ENCODE results near the gene PLXNA1. TPM values are rescaled to one million over a fixed set of nuclear protein-coding genes. Genes with fewer than 3 reads are reported as not detected.

PLXNA1 gene
- total RNA-seq, 1 donor from 2014 or later = 55.2 TPM

DNA sequence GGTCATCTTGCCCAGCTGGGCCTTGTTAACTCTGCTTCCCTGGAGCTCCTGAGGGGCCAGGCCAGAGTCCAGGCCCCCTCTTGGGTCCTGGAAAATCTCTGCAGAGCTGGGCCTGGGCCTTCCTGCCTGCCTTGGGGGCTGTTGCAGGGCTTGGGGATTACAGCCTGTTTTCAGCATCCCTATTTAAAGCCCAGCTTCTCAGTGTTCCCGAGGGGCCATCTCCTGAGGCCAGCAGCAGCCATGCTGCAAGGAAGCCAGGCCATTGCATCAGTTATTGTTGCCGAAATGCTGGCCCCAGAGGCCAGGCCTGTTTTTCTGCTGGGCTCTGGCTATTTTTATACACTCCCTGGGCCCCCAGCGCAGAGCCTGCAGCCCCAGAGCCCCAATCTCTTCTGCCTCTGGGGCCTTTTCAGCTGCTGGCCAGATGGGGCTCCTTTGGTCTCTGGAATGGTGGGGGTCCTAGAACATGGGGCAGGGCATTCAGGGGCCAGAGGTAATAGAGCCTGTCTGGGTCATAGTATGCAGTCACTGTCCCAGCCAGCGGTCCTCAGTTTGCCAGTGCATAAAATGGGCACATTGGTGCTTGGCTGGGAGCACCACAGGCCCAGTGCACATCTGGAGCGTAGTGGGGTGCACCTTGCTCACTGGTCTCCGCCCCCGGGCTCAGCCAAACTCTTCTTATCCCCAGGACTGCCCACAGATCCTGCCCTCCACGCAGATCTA lies 28.5 kb downstream of the PLXNA1 start:
- Mint-ChIP-seq H3K27ac (no peak overlapping the region), H3K4me1 (peaks cover 6% of the 10 kb centered on the region), H3K9me3 (no peaks in the 10 kb centered on the region), H3K36me3 (ENCODE audit: low read depth) (peaks cover 25% of the 10 kb centered on the region), H3K4me3 (no peak overlapping the region), H3K27me3 (no peaks in the 10 kb centered on the region)
- TF ChIP-seq, protein P1, sequence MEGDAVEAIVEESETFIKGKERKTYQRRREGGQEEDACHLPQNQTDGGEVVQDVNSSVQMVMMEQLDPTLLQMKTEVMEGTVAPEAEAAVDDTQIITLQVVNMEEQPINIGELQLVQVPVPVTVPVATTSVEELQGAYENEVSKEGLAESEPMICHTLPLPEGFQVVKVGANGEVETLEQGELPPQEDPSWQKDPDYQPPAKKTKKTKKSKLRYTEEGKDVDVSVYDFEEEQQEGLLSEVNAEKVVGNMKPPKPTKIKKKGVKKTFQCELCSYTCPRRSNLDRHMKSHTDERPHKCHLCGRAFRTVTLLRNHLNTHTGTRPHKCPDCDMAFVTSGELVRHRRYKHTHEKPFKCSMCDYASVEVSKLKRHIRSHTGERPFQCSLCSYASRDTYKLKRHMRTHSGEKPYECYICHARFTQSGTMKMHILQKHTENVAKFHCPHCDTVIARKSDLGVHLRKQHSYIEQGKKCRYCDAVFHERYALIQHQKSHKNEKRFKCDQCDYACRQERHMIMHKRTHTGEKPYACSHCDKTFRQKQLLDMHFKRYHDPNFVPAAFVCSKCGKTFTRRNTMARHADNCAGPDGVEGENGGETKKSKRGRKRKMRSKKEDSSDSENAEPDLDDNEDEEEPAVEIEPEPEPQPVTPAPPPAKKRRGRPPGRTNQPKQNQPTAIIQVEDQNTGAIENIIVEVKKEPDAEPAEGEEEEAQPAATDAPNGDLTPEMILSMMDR (IDR thresholded peaks at IDR 0.05) = no peak
- intact Hi-C loops (cut with micrococcal nuclease) = no loop called here
- ATAC-seq (ENCODE audit: low read depth) (no peak), DNase-seq (no peak)
- ChIA-PET CTCF (no interaction called here), POLR2A (no interaction called here)

DNA sequence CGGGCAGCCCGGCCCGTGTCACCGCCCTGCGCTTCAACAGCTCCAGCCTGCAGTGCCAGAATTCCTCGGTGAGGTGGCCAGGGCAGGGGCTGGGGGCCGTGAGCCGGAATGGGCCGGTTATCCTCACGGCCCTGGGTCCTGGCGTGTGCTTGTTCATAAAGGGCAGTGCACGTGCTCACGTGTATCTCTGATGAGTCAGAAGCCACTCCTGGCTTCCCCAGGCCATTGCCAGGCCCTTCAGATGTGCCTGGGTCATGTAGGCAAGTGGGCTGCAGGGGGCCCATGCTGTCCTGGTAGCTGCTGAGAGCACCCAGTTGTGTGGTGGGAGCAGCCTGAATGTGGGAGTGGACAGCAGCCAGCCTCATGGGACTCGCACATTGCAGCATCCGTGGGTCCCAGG lies 29.2 kb downstream of the PLXNA1 start:
- POLR2A ChIA-PET = no interaction called here

DNA sequence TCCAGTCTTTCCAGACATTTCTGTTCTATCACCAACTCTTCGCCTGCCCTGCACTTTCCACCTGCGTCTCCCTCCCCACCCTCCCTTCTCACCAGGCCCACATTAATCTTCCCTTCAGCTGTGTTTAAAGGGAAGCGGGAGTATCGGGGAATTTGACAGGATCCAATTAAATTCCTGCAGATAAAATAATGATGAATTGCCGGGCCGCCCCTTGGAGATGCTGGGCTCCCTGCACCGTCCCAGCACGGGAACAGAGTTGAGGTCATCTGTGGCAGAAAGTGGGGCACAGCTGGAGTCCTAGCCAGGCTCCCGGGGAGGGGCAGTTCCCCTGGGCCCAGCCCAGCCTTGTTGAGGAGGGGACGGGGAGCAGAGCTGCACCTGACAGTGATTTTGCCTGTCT lies 30.3 kb downstream of the PLXNA1 start:
- Mint-ChIP-seq H3K4me3 (no peak overlapping the region), H3K36me3 (ENCODE audit: low read depth) (peaks cover 32% of the 10 kb centered on the region), H3K4me1 (peaks cover 6% of the 10 kb centered on the region), H3K27ac (no peak overlapping the region), H3K9me3 (no peaks in the 10 kb centered on the region), H3K27me3 (no peaks in the 10 kb centered on the region)
- intact Hi-C loops (cut with micrococcal nuclease) = no loop called here
- ATAC-seq (ENCODE audit: low read depth) (no peak), DNase-seq (no peak)
- TF ChIP-seq, protein P1 (IDR thresholded peaks at IDR 0.05) = no peak
- POLR2A ChIA-PET = no interaction called here
- CTCF ChIA-PET = no interaction called here

More for the DNA sequence above, 29.2 kb downstream of the PLXNA1 start:
- ATAC-seq (ENCODE audit: low read depth) (no peak), DNase-seq (no peak)
- Mint-ChIP-seq H3K27ac (no peak overlapping the region), H3K4me1 (peaks cover 6% of the 10 kb centered on the region), H3K27me3 (no peaks in the 10 kb centered on the region), H3K4me3 (no peak overlapping the region), H3K36me3 (ENCODE audit: low read depth) (peaks cover 28% of the 10 kb centered on the region), H3K9me3 (no peaks in the 10 kb centered on the region)
- intact Hi-C loops (cut with micrococcal nuclease) = no loop called here
- CTCF ChIA-PET = no interaction called here
- TF ChIP-seq, protein P1 (IDR thresholded peaks at IDR 0.05) = no peak

DNA sequence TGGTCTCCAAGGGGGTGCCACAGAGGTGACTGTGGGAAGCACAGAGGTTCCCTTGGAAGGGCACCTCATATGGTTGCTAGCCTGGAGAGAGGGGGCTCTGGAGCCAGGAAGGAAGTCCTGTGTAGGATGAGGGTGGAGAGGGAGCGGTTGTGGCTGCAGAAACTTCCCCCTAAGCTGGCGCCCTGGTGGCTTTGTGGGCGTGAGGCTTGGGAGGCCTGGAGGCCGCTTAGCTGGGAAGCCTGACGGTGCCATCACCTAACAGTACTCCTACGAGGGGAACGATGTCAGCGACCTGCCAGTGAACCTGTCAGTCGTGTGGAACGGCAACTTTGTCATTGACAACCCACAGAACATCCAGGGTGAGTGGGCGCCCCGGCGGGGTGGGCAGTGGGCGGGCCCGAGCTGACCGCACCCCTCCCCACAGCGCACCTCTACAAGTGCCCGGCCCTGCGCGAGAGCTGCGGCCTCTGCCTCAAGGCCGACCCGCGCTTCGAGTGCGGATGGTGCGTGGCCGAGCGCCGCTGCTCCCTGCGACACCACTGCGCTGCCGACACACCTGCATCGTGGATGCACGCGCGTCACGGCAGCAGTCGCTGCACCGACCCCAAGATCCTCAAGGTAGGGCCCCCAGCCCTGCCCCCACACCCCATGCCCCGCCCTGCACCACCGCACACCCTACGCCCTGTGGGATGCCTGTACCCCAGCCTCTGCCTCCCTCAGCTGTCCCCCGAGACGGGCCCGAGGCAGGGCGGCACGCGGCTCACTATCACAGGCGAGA lies 31.0 kb downstream of the PLXNA1 start:
- DNase-seq (no peak), ATAC-seq (ENCODE audit: low read depth) (no peak)
- H3K9me3 Mint-ChIP-seq = no peaks in the 10 kb centered on the region
- ChIA-PET CTCF (no interaction called here), POLR2A (no interaction called here)
- H3K4me3 Mint-ChIP-seq = no peak overlapping the region
- TF ChIP-seq, protein P1 (IDR thresholded peaks at IDR 0.05) = no peak
- intact Hi-C loops (cut with micrococcal nuclease) = no loop called here
- H3K36me3 Mint-ChIP-seq (ENCODE audit: low read depth) = peaks cover 37% of the 10 kb centered on the region
- no peak overlapping the region for H3K27ac Mint-ChIP-seq
- peaks cover 6% of the 10 kb centered on the region for H3K4me1 Mint-ChIP-seq
- H3K27me3 Mint-ChIP-seq = no peaks in the 10 kb centered on the region

DNA sequence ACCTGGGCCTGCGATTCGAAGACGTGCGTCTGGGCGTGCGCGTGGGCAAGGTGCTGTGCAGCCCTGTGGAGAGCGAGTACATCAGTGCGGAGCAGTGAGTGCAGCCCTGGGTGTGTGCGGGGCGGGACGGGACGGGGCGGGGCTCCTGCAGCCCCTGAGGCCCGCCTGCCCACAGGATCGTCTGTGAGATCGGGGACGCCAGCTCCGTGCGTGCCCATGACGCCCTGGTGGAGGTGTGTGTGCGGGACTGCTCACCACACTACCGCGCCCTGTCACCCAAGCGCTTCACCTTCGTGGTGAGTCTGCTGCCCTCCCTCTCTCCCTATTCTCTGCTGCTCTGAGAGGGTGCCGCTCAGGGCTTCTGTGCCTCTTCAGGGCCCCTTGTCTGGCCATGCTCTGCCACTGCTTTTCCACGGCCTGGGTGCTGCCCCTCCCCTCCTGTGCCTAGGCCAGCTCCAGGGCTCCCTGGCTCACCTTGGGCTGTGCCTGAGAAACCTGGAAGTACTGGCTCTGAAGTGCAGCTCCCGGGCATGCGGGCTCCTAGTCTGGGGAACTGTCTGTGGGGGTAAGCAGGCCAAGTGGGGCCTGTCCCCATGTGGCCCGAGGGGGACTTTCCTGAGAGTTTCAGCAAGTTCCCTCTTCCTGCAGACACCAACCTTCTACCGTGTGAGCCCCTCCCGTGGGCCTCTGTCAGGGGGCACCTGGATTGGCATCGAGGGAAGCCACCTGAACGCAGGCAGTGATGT lies 31.8 kb downstream of the PLXNA1 start:
- Mint-ChIP-seq H3K9me3 (no peaks in the 10 kb centered on the region), H3K27ac (no peak overlapping the region), H3K4me1 (peaks cover 6% of the 10 kb centered on the region), H3K4me3 (no peak overlapping the region), H3K27me3 (no peaks in the 10 kb centered on the region), H3K36me3 (ENCODE audit: low read depth) (peaks cover 36% of the 10 kb centered on the region)
- intact Hi-C loops (cut with micrococcal nuclease) = no loop called here
- TF ChIP-seq, protein P1 (IDR thresholded peaks at IDR 0.05) = no peak
- ChIA-PET POLR2A (no interaction called here), CTCF (no interaction called here)
- ATAC-seq (ENCODE audit: low read depth) = peak; percentile 60
- no peak for DNase-seq
